Natural killer cell treated with Interleukin-12 subunit alpha and Interleukin-12 subunit beta and Interleukin-15 and Interleukin-18, amount 100 ng/mL, for 72 hours (primary cell): Measurements from ENCODE around the gene PHLPP1. TPM values are rescaled to one million over a fixed set of nuclear protein-coding genes. Genes with fewer than 3 reads are reported as not detected.

ENCODE experiments used
- ATAC-seq, 2 donors: fragments of 150-1000 bp; cut with Tn5 transposase in 1 of 2; sonication (Bioruptor Pico), chemical (Tn5 transposase) in 1 of 2; 2 replicates each; pipeline ENCODE4 v1.10.0; 2021
- DNase-seq: peaks from one replicate; pipeline ENCODE4 v3.0.0; 2022; ENCODE audit warnings: low spot score
- H3K27ac Mint-ChIP-seq, 2 donors: 1 replicate in 1 of 2; 2 replicates in 1 of 2; pipeline ENCODE4 v1.8.0; 2022; ENCODE audit warnings: mixed read lengths in 2 of 2, mild to moderate bottlenecking in 1 of 2, moderate library complexity in 1 of 2
- H3K27me3 Mint-ChIP-seq, 2 donors: 1 replicate in 1 of 2; 2 replicates in 1 of 2; pipeline ENCODE4 v1.8.0; 2022; ENCODE audit warnings: mixed read lengths in 2 of 2
- H3K36me3 Mint-ChIP-seq: one replicate; pipeline ENCODE4 v1.8.0; 2022; ENCODE audit warnings: mixed read lengths
- H3K4me1 Mint-ChIP-seq, 2 donors: 1 replicate in 1 of 2; 2 replicates in 1 of 2; pipeline ENCODE4 v1.8.0; 2022; ENCODE audit warnings: low read depth in 2 of 2, mixed read lengths in 2 of 2, mild to moderate bottlenecking in 1 of 2
- H3K4me3 Mint-ChIP-seq: one replicate; pipeline ENCODE4 v1.8.0; 2022; ENCODE audit warnings: mixed read lengths
- H3K9me3 Mint-ChIP-seq: 2 replicates; pipeline ENCODE4 v1.8.0; 2022; ENCODE audit warnings: mixed read lengths
- total RNA-seq, 2 donors: library from RNA; stranded (reverse); gene quantifications; one replicate each; pipeline ENCODE4 v1.2.3, GENCODE V29; 2022

Gene PHLPP1
- total RNA-seq, 2 donors from 2014 or later: 8.3 to 12.7 TPM

- H3K9me3 Mint-ChIP-seq: no peaks in the 10 kb centered on the region
- H3K36me3 Mint-ChIP-seq: no peaks in the 10 kb centered on the region
- no peak overlapping the region for H3K27ac Mint-ChIP-seq
- DNase-seq (no peak), ATAC-seq (no peak)
- H3K4me1 Mint-ChIP-seq: peaks cover 19 to 22% of the 10 kb centered on the region in 2 donors
- no peaks in the 10 kb centered on the region for H3K27me3 Mint-ChIP-seq
- no peak overlapping the region for H3K4me3 Mint-ChIP-seq
These were observed 25.8 kb downstream of the PHLPP1 start for GRCh38 chr18:62741118-62741566.

- no peak for ATAC-seq
- Mint-ChIP-seq H3K36me3 (no peaks in the 10 kb centered on the region), H3K9me3 (no peaks in the 10 kb centered on the region), H3K4me3 (no peak overlapping the region), H3K27ac (no peak overlapping the region), H3K27me3 (no peaks in the 10 kb centered on the region), H3K4me1 (peaks cover 16 to 18% of the 10 kb centered on the region in 2 donors)
- no peak for DNase-seq
These were observed 26.2 kb downstream of the PHLPP1 start for GRCh38 chr18:62741584-62741983.

- Mint-ChIP-seq H3K27me3 (no peaks in the 10 kb centered on the region), H3K27ac (no peak overlapping the region), H3K4me3 (no peak overlapping the region), H3K9me3 (no peaks in the 10 kb centered on the region), H3K36me3 (no peaks in the 10 kb centered on the region), H3K4me1 (peaks cover 8 to 10% of the 10 kb centered on the region in 2 donors)
- DNase-seq: no peak
- no peak for ATAC-seq
These were observed 29.0 kb downstream of the PHLPP1 start for GRCh38 chr18:62744076-62744968.

GRCh38 chr18:62745089-62745751, 29.9 kb downstream of the PHLPP1 start:
- H3K4me3 Mint-ChIP-seq: no peak overlapping the region
- no peak for DNase-seq
- H3K9me3 Mint-ChIP-seq: no peaks in the 10 kb centered on the region
- no peaks in the 10 kb centered on the region for H3K27me3 Mint-ChIP-seq
- no peak for ATAC-seq
- no peaks in the 10 kb centered on the region for H3K36me3 Mint-ChIP-seq
- H3K27ac Mint-ChIP-seq: no peak overlapping the region
- peaks cover 8 to 10% of the 10 kb centered on the region in 2 donors for H3K4me1 Mint-ChIP-seq

GRCh38 chr18:62749389-62749788, 34.0 kb downstream of the PHLPP1 start:
- Mint-ChIP-seq H3K36me3 (no peaks in the 10 kb centered on the region), H3K4me1 (peaks cover 12 to 16% of the 10 kb centered on the region in 2 donors), H3K9me3 (no peaks in the 10 kb centered on the region), H3K27me3 (no peaks in the 10 kb centered on the region), H3K4me3 (no peak overlapping the region), H3K27ac (no peak overlapping the region)
- DNase-seq (no peak), ATAC-seq (no peak)

GRCh38 chr18:62751341-62751821, 36.0 kb downstream of the PHLPP1 start:
- no peaks in the 10 kb centered on the region for H3K27me3 Mint-ChIP-seq
- H3K9me3 Mint-ChIP-seq: no peaks in the 10 kb centered on the region
- no peaks in the 10 kb centered on the region for H3K36me3 Mint-ChIP-seq
- H3K4me1 Mint-ChIP-seq: peaks cover 6 to 14% of the 10 kb centered on the region in 2 donors
- no peak overlapping the region for H3K4me3 Mint-ChIP-seq
- H3K27ac Mint-ChIP-seq: no peak overlapping the region
- ATAC-seq: no peak
- no peak for DNase-seq

GRCh38 chr18:62751977-62752376, 36.6 kb downstream of the PHLPP1 start:
- no peak overlapping the region for H3K4me3 Mint-ChIP-seq
- H3K27ac Mint-ChIP-seq: no peak overlapping the region
- H3K4me1 Mint-ChIP-seq: peaks cover 6 to 14% of the 10 kb centered on the region in 2 donors
- H3K27me3 Mint-ChIP-seq: no peaks in the 10 kb centered on the region
- H3K36me3 Mint-ChIP-seq: no peaks in the 10 kb centered on the region
- no peak for DNase-seq
- no peaks in the 10 kb centered on the region for H3K9me3 Mint-ChIP-seq
- no peak for ATAC-seq

GRCh38 chr18:62754026-62754425, 38.7 kb downstream of the PHLPP1 start:
- Mint-ChIP-seq H3K9me3 (no peaks in the 10 kb centered on the region), H3K4me1 (peaks cover 6 to 14% of the 10 kb centered on the region in 2 donors), H3K27me3 (no peaks in the 10 kb centered on the region), H3K27ac (no peak overlapping the region), H3K4me3 (no peak overlapping the region), H3K36me3 (no peaks in the 10 kb centered on the region)
- no peak for DNase-seq
- ATAC-seq: no peak

GRCh38 chr18:62755454-62755853, 40.1 kb downstream of the PHLPP1 start:
- no peaks in the 10 kb centered on the region for H3K9me3 Mint-ChIP-seq
- ATAC-seq (no peak), DNase-seq (no peak)
- H3K4me1 Mint-ChIP-seq: peaks cover 6 to 14% of the 10 kb centered on the region in 2 donors
- no peak overlapping the region for H3K4me3 Mint-ChIP-seq
- H3K27me3 Mint-ChIP-seq: no peaks in the 10 kb centered on the region
- H3K36me3 Mint-ChIP-seq: no peaks in the 10 kb centered on the region
- H3K27ac Mint-ChIP-seq: no peak overlapping the region

DNA sequence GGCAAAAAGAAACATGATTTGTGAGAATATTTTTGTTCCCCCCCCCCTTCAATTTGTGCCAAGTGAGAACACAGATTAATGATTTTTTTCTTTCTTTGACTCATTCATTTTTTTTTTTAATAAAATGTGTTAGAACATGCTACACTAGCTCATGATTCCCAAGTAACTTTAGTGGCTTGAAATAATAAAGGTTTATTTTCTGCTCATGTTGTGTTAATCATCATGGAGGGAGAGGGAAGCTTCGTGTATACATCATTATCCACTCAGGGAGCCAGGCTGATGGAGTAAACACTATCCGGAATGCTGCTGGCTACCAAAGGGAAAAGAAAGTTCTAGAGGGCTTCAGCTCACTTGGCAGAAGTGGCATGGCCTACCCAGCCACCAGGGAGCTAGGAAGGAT, 40.6 kb downstream of the PHLPP1 start:
- DNase-seq: no peak
- Mint-ChIP-seq H3K27me3 (no peaks in the 10 kb centered on the region), H3K27ac (no peak overlapping the region), H3K9me3 (no peaks in the 10 kb centered on the region), H3K4me1 (peaks cover 6 to 10% of the 10 kb centered on the region in 2 donors), H3K4me3 (no peak overlapping the region), H3K36me3 (no peaks in the 10 kb centered on the region)
- ATAC-seq: no peak

DNA sequence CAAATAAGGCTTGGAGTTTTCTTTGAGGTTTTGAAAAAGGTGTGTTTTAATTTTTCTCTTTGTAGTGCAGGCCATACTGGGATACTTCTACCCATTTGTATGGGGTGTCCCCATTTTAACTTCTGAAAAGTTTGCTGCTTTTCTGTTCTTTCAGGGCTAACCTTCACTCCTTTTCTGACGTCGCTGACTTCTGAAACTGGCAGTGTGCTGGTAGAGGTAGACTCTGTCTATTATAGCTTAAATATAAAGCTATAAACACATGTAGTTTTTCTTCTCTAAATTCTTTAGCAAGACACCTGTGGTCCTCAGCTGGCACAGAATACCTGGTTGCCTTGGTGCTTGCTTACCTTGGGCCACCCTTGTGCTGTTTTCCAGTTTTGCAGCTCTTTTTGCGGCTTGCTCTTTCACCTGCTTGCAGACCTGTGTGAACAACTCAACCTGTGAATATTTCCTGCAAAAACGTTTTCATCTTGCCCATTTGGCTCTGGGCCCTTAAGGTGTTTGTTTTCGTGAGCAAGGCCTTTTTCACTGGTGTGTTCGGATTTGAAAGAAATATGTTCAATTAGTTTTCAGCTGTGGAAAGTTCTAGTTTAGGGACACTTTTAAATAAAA, 42.2 kb downstream of the PHLPP1 start:
- Mint-ChIP-seq H3K36me3 (no peaks in the 10 kb centered on the region), H3K9me3 (no peaks in the 10 kb centered on the region), H3K4me1 (peaks cover 0 to 7% of the 10 kb centered on the region in 2 donors), H3K4me3 (no peak overlapping the region), H3K27me3 (no peaks in the 10 kb centered on the region), H3K27ac (no peak overlapping the region)
- no peak for DNase-seq
- ATAC-seq: no peak

GRCh38 chr18:62758591-62758990, 43.2 kb downstream of the PHLPP1 start:
- H3K4me3 Mint-ChIP-seq: no peak overlapping the region

DNA sequence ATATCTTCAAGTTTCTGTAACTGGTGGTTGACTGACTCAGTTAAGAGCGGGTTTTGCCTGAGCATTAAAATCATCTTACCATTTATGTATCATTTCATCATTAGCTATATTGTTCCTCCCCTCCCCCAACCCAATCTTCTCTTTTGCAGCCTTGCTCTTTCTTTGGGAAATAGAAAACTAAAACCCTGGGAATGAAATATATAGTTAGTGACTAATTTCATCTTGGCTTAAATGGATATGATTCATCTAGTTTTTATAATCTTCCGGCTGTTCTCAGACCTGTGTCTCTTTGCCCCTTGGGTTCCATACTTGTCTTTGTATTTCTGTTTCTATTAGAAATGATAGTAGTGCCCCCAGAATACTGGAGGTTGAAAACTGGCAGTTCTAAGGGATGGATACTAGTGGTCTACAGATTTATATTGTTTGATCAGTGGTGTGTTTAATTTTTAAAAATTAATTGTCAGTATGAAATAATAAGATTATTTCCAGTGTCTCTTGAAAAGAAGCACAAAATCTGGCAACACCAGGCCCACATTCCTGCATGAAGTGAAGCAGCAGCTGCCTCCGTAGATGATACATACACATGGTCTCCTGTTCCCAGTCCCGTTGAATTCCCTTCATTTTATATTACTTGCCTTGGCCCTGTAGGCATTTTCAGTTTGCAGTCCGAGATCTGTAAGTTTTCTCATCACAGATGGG, 44.5 kb downstream of the PHLPP1 start:
- no peak for ATAC-seq
- no peaks in the 10 kb centered on the region for H3K27me3 Mint-ChIP-seq
- no peaks in the 10 kb centered on the region for H3K36me3 Mint-ChIP-seq
- H3K9me3 Mint-ChIP-seq: no peaks in the 10 kb centered on the region
- DNase-seq: no peak
- H3K27ac Mint-ChIP-seq: no peak overlapping the region
- H3K4me1 Mint-ChIP-seq: peaks cover 0 to 7% of the 10 kb centered on the region in 2 donors
- H3K4me3 Mint-ChIP-seq: no peak overlapping the region

More at GRCh38 chr18:62758591-62758990, 43.2 kb downstream of the PHLPP1 start:
- no peaks in the 10 kb centered on the region for H3K9me3 Mint-ChIP-seq
- H3K36me3 Mint-ChIP-seq: no peaks in the 10 kb centered on the region
- DNase-seq (no peak), ATAC-seq (no peak)
- peaks cover 0 to 7% of the 10 kb centered on the region in 2 donors for H3K4me1 Mint-ChIP-seq
- no peaks in the 10 kb centered on the region for H3K27me3 Mint-ChIP-seq
- no peak overlapping the region for H3K27ac Mint-ChIP-seq
